ENCODE results near the gene PFKM.

PFKM gene

DNA sequence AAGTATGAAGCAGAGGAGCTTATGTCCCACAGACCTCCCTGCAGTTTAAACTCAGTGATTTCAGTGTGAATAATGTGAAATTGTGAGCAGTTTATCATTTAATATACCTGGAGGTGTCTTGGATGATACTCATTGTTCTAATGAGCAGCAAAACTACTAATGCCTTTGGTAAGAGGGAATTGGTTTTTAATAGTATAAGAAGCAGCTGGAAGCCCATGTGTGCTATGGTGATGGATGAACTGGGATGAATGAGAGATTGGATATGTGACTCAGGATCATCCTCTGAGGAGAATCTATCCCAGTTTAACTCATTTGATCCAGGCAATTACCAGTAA, 57.2 kb downstream of the PFKM start:
- Mint-ChIP-seq H3K9me3 (no peaks in the 10 kb centered on the region), H3K27me3 (peaks cover 32 to 34% of the 10 kb centered on the region in 2 donors), H3K36me3 (ENCODE audit: insufficient read depth) (peaks cover 3% of the 10 kb centered on the region), H3K4me1 (ENCODE audit: low read depth in 2 of 2) (peaks cover 0 to 1% of the 10 kb centered on the region in 2 donors), H3K4me3 (no peak overlapping the region), H3K27ac (no peak overlapping the region)
- ATAC-seq (replicated peaks) (no peak), DNase-seq (no peak)

DNA sequence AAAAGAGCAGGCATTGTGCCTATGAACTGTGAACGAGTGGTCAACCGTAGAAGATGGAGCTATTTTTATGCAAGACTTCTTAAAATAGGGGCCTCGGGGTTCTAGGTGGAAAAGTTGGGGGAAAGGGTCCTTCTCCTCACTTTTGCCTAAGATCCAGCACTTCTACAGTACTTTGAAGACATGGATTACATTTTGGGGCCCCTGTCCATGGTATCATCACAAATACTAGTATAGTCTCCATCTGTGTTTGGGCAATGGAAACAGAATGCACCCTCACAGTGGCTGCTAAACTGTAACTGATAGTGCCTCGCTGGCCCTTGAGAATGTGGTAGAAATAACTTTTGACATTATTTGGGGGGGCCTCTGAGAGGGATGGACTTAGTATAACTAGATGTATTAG, 58.8 kb downstream of the PFKM start:
- Mint-ChIP-seq H3K27me3 (peaks cover 32 to 35% of the 10 kb centered on the region in 2 donors), H3K27ac (no peak overlapping the region), H3K36me3 (ENCODE audit: insufficient read depth) (peaks cover 2% of the 10 kb centered on the region), H3K4me1 (ENCODE audit: low read depth in 2 of 2) (peaks cover 6% of the 10 kb centered on the region in 2 donors), H3K9me3 (no peaks in the 10 kb centered on the region), H3K4me3 (no peak overlapping the region)
- DNase-seq, result no peak
- ATAC-seq (replicated peaks), result no peak

DNA sequence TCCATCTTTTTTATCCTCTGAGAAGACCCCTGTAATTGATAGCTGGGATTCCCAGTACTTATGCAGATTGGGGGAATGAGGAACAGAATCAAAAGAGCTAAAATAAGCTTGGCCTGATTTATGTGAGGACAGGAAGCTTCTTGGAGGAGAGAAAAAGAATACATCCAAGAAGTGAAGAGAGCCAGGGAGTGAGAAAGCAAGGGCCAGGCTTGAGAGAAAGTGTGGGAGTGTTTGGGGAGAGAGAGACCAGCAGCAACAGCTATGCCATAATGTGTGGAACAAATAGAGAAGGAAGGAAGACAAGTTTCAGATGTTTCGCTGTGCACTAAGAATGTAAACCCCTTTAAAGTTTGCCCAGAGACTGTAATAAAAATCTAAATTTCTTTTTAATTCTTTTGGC, 60.3 kb downstream of the PFKM start:
- Mint-ChIP-seq H3K27ac (no peak overlapping the region), H3K36me3 (ENCODE audit: insufficient read depth) (peaks cover 9% of the 10 kb centered on the region), H3K4me3 (no peak overlapping the region), H3K9me3 (no peaks in the 10 kb centered on the region), H3K27me3 (peaks cover 37 to 42% of the 10 kb centered on the region in 2 donors), H3K4me1 (ENCODE audit: low read depth in 2 of 2) (peaks cover 6 to 14% of the 10 kb centered on the region in 2 donors)
- ATAC-seq (replicated peaks) (no peak), DNase-seq (no peak)

DNA sequence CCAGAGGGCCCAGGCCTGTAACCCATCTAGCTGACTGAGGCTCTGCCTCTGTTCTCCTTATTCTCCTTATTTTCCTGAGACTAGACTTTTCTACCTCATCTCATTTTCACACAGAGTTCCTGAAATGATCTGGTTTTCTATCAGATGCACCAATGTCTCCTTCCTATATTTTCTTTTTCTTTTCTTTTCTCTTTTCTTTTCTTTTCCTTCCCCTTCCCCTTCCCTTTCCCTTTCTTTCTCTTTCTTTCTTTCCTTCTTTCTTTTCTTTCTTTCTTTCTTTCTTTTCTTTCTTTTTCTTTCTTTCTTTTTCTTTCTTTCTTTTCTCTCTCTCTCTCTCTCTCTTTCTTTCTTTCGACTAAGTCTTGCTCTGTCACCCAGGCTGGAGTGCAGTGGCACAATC, 61.3 kb downstream of the PFKM start:
- Mint-ChIP-seq H3K27ac (no peak overlapping the region), H3K9me3 (no peaks in the 10 kb centered on the region), H3K36me3 (ENCODE audit: insufficient read depth) (peaks cover 13% of the 10 kb centered on the region), H3K4me1 (ENCODE audit: low read depth in 2 of 2) (peaks cover 6 to 16% of the 10 kb centered on the region in 2 donors), H3K4me3 (no peak overlapping the region), H3K27me3 (peaks cover 47 to 51% of the 10 kb centered on the region in 2 donors)
- ATAC-seq (replicated peaks) (no peak), DNase-seq (no peak)

DNA sequence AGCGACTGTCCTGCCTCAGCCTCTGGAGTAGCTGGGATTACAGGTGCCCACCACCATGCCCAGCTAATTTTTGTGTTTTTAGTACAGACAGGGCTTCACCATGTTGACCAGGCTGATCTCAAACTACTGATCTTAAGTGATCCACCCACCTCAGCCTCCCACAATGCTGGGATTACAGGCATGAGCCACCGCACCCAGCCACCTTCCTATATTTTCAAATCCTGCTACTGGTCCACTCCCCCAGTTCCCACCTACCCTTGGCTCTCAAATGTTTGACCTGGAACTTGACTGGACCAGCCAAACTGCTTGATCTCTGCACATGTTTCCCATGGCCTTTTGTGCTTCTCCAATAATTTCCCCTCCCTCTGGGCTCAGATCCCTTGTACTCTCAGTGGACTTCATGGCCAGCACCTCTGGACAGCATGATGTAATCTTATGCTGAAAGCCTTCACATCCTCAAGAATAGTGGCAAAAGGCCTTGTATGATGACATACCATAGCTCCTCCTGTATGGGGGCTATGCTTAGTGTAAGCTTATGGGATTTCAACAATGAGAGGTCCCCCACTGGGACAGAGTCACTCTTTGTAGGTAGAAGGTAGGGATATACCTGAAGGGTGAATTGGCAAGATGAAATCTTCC, 61.8 kb downstream of the PFKM start:
- ATAC-seq (replicated peaks) (no peak), DNase-seq (no peak)
- Mint-ChIP-seq H3K36me3 (ENCODE audit: insufficient read depth) (peaks cover 13% of the 10 kb centered on the region), H3K27me3 (peaks cover 52 to 56% of the 10 kb centered on the region in 2 donors), H3K4me1 (ENCODE audit: low read depth in 2 of 2) (peaks cover 6 to 15% of the 10 kb centered on the region in 2 donors), H3K9me3 (no peaks in the 10 kb centered on the region), H3K4me3 (no peak overlapping the region), H3K27ac (no peak overlapping the region)

DNA sequence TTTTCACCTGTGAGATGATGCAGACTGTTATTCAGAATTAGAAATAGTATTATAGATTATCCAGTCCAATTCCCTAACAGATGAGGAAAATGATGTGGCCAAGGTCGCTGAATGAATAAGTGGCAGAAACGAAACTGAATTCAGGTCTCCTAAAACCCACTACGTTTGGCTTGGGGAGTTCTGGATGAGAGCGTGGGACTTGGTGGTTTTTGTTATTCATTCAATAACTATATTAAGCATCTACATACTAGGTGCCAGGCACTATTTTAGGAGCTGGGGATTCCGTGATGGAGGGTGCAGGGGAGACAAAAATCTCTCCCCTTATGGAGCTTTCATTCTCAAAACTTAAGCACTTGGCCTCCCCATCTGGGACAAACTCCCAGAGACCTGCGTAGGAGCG, 63.5 kb downstream of the PFKM start:
- peak overlapping the region; percentile 88 to 89 for H3K27ac Mint-ChIP-seq
- no peaks in the 10 kb centered on the region for H3K9me3 Mint-ChIP-seq
- H3K4me3 Mint-ChIP-seq, result peak overlapping the region; percentile 89 to 90
- ATAC-seq (replicated peaks), result no peak
- no peak for DNase-seq
- peaks cover 6 to 15% of the 10 kb centered on the region in 2 donors for H3K4me1 Mint-ChIP-seq (ENCODE audit: low read depth in 2 of 2)
- peaks cover 41 to 47% of the 10 kb centered on the region in 2 donors for H3K27me3 Mint-ChIP-seq
- H3K36me3 Mint-ChIP-seq (ENCODE audit: insufficient read depth), result peaks cover 13% of the 10 kb centered on the region

DNA sequence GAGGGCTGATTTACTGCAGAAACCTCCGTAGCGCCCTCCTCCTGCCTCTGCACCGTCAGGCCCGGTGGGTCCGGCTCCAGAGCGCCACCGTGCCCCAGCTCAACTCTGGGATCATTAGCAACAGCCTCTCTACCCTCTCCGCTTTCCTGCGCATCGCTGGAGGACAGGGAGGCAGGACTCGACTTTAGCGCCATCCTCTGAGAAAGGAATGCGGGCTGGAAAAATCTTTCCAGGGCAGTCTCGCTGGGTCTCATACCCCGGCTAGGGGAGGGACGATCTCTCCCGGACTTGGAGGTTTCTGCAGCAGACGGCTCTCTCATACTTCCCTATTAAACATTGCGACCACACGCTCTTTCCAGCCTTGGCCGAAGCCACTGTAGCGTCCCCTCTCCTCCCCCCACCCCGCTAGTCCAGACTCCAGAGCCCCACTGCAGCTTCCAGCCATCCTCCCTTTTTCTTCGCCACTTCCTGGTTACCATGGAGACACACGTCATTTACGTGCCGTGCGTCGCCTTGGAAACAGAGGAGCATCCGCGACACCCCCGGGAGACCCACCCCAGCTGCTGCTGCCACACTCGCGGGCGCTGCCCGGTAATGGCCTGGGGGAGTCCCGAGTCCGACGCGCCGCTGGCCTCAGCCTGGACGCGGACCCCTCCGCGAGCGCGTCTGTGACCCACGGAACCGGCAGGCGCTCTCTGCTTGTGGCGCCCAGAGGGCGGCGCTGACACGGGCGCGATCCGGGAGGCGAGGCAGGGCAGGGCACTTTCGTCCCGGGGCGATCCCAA, 64.1 kb downstream of the PFKM start, which contains the start of gene CCDC184:
TSS of gene CCDC184 (plus strand) at position 554 of the 785 bp plus-strand sequence. CDS start 479 bp downstream, outside the sequence.
- DNase-seq (peak; percentile 65 to 77 (median 67)), ATAC-seq (replicated peaks) (peak; percentile 79)
- H3K9me3 Mint-ChIP-seq, result no peaks in the 10 kb centered on the region
- H3K27me3 Mint-ChIP-seq, result peaks cover 40 to 44% of the 10 kb centered on the region in 2 donors
- H3K4me3 Mint-ChIP-seq, result peak within 1 kb of the TSS; percentile 89 to 90
- H3K4me1 Mint-ChIP-seq (ENCODE audit: low read depth in 2 of 2), result peaks cover 6 to 15% of the 10 kb centered on the region in 2 donors
- H3K27ac Mint-ChIP-seq, result peak within 1 kb of the TSS; percentile 88 to 89
- peaks cover 13% of the 10 kb centered on the region for H3K36me3 Mint-ChIP-seq (ENCODE audit: insufficient read depth)

DNA sequence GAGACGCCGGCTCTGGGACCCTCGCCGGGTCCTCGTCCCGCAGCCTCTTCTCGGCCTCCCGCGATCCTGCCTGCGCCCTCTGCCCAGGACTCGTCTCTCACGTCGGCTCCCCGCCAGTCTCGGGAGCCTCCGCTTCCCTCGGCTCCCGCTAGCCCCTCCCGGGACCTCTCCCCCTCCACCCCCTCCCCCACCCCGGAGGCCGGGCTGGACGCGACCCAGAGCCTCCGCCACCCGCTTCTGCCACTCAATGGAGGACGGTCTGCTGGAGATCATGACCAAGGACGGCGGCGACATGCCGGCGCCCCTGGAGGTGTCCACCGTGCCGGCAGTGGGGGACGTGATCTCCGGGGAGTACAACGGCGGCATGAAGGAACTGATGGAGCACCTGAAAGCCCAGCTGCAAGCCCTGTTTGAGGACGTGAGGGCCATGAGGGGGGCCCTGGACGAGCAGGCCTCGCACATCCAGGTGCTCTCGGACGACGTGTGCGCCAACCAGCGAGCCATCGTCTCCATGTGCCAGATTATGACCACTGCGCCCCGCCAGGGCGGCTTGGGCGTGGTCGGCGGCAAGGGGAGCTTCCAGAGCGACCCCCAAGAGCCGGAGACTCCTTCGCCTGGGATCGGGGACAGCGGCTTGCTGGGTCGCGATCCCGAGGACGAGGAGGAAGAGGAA, 64.8 kb downstream of the PFKM start:
- H3K27me3 Mint-ChIP-seq, result peaks cover 34 to 37% of the 10 kb centered on the region in 2 donors
- ATAC-seq (replicated peaks), result peak; percentile 19

DNA sequence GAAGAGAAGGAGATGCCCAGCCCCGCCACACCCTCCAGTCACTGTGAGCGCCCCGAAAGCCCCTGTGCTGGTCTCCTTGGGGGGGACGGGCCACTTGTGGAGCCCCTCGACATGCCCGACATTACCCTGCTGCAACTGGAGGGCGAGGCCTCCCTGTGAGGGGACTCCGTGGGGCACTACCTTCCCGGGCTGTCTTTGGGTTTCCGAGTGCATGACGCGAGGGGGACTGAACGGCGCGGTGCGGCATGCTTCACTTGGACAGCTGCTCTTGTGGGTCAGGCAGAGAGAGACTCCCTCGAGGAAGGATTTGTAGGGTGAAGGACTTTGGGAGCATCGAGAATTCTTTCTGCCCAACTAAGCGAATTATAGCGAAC, 65.4 kb downstream of the PFKM start:
- Mint-ChIP-seq H3K4me3 (peak overlapping the region; percentile 89 to 90), H3K36me3 (ENCODE audit: insufficient read depth) (peaks cover 13% of the 10 kb centered on the region), H3K27ac (peak overlapping the region in 1 of 2 donors; percentile 67), H3K9me3 (no peaks in the 10 kb centered on the region), H3K27me3 (peaks cover 34 to 35% of the 10 kb centered on the region in 2 donors), H3K4me1 (ENCODE audit: low read depth in 2 of 2) (peaks cover 6 to 15% of the 10 kb centered on the region in 2 donors)
- ATAC-seq (replicated peaks), result no peak
- no peak for DNase-seq

More for the DNA sequence above, 64.8 kb downstream of the PFKM start:
- peaks cover 13% of the 10 kb centered on the region for H3K36me3 Mint-ChIP-seq (ENCODE audit: insufficient read depth)
- no peaks in the 10 kb centered on the region for H3K9me3 Mint-ChIP-seq
- DNase-seq, result peak in 2 of 3 experiments; percentile 15 to 26
- H3K4me3 Mint-ChIP-seq, result peak overlapping the region; percentile 89 to 90
- H3K27ac Mint-ChIP-seq, result peak overlapping the region; percentile 88 to 89
- peaks cover 6 to 15% of the 10 kb centered on the region in 2 donors for H3K4me1 Mint-ChIP-seq (ENCODE audit: low read depth in 2 of 2)

DNA sequence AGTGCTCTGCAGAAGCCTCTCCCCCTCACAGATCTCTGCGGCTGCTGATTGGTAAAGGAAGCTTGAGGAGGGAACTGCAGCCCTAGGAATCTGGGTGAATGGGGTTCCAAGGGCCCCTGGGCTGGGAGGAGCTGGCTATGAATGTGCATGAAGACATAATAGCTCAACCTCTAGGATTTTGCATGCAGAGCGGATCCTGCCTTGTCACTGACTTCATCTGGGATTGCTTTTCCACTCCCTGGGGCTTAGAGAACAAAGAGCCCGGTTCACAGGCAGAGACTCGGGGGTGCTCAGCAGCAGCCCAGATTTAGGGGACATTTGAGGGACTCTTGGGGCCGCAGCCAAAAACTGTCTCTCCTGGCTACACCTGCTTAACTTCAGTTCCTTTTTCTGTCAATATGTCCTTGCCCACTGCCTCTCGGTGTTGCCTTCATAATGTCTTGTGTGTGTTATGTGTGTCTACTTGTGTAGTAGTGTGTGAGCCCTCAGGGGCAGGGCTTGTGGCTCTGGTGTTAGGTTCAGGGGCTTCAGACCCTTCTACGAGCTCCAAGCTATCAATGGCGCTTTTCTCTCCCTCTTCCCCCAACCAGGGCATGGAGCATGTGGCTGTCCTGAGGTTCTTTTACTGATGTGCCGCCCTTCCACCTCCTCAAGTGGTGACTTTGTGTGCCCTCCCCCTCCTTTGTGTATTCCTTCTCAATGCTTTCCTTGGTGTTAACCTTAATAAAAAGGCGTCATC, 66.2 kb downstream of the PFKM start:
- DNase-seq, result no peak
- H3K4me1 Mint-ChIP-seq (ENCODE audit: low read depth in 2 of 2), result peaks cover 6 to 15% of the 10 kb centered on the region in 2 donors
- no peaks in the 10 kb centered on the region for H3K9me3 Mint-ChIP-seq
- peaks cover 13% of the 10 kb centered on the region for H3K36me3 Mint-ChIP-seq (ENCODE audit: insufficient read depth)
- H3K27ac Mint-ChIP-seq, result peak overlapping the region in 1 of 2 donors; percentile 14
- peak overlapping the region; percentile 89 to 90 for H3K4me3 Mint-ChIP-seq
- ATAC-seq (replicated peaks), result no peak
- H3K27me3 Mint-ChIP-seq, result peaks cover 37 to 41% of the 10 kb centered on the region in 2 donors

DNA sequence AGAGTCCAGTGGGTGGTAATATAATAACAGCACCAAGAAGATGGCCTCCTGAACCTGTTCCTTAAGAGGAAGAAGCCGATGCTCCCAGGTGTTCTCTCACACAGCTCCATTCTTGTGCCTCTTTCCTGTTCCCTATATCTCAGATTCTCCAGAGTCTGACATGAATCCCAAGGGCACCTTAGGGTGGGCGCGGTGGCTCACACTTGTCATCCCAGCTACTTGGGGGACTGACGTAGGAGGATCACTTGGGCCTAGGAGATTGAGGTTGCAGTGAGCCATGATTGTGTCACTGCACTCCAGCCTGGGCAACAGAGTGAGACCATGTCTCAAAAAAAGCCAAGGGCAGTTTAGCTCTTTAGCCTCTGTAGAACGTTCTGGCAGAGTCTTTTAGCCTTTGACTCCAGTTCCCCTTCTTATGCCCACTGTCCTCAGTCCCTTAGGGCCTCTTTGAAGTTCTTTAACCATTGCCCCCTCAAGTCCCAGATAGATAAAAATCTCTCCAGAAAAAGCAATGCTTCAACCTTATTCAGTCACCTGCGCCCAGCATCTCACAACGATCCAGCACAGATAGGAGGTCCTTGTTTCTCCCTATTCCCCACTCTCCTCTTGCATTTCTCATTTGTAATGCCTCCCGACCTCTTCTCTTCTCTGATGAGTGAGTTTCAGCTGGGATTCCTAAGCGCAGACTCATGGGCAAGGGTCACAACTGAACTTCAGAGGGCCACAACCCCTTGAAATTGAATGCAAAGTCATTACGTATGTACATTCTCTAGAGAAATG, 68.9 kb downstream of the PFKM start:
- Mint-ChIP-seq H3K9me3 (no peaks in the 10 kb centered on the region), H3K27me3 (peaks cover 32 to 47% of the 10 kb centered on the region in 2 donors), H3K4me1 (ENCODE audit: low read depth in 2 of 2) (peaks cover 0 to 10% of the 10 kb centered on the region in 2 donors), H3K4me3 (no peak overlapping the region), H3K27ac (no peak overlapping the region), H3K36me3 (ENCODE audit: insufficient read depth) (peaks cover 10% of the 10 kb centered on the region)
- ATAC-seq (replicated peaks), result no peak
- DNase-seq, result no peak

DNA sequence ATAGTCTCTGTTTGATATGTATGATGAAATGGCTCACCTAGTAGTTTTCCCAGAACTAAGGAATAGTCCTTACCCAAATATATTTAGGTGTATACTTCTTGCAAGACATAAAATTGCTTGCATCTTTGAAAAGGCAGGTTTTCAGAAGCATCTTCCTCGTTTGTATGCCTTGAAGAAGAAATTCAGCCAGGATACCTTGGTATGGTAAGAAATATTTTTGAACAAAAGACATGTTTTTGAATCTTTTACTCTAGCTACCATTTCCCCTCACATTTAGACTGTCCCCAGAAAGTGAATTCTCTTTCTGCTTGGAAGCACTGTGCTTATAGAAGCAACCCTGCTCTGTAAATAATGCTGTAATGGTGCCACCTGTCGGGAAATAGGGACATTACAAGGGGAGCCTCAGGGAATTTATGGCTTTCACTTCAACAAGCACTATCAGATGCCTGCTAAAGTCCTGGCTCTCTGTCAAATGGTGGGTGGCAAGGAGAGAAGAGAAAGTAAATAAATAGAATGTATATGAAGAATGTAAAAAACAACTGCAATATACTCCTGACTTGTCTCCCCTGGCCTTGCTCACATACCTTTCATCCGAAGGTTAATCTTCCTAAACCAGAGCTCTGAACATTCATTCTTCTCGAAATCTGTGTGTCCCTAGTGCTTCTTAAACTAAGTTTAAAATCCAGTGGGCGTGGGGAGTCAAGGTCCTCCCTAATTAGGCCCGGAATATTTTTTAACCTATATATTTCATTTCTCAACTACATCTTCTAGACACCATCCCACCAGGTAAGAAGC, 70.4 kb downstream of the PFKM start:
- peak; percentile 69 to 80 (median 71) for DNase-seq
- Mint-ChIP-seq H3K9me3 (no peaks in the 10 kb centered on the region), H3K4me1 (ENCODE audit: low read depth in 2 of 2) (peaks cover 0 to 2% of the 10 kb centered on the region in 2 donors), H3K27ac (no peak overlapping the region), H3K27me3 (peaks cover 40 to 50% of the 10 kb centered on the region in 2 donors), H3K36me3 (ENCODE audit: insufficient read depth) (peaks cover 5% of the 10 kb centered on the region), H3K4me3 (no peak overlapping the region)
- peak; percentile 92 for ATAC-seq (replicated peaks)

Measured in effector memory CD8-positive, alpha-beta T cell (primary cell).